Measurements from ENCODE around the gene MAN2A1.

The MAN2A1 gene

GRCh38 chr5:109833946-109834345, 144.2 kb downstream of the MAN2A1 start:
- TF ChIP-seq CTCF (conservative IDR thresholded peaks at IDR 0.05; ENCODE audit: control insufficient read depth, insufficient read depth, low read depth, low read length): no peak
- no peak overlapping the region for H3K4me3 ChIP-seq (ENCODE audit: control insufficient read depth, low read depth, low read length)
- peak; percentile 46 for DNase-seq (ENCODE audit: low read depth)

GRCh38 chr5:109836280-109836679, 146.6 kb downstream of the MAN2A1 start:
- DNase-seq (ENCODE audit: low read depth): no peak
- no peak for TF ChIP-seq CTCF (conservative IDR thresholded peaks at IDR 0.05; ENCODE audit: control insufficient read depth, insufficient read depth, low read depth, low read length)
- H3K4me3 ChIP-seq (ENCODE audit: control insufficient read depth, low read depth, low read length): no peak overlapping the region

- TF ChIP-seq CTCF (conservative IDR thresholded peaks at IDR 0.05; ENCODE audit: control insufficient read depth, insufficient read depth, low read depth, low read length): no peak
- no peak for DNase-seq (ENCODE audit: low read depth)
- no peak overlapping the region for H3K4me3 ChIP-seq (ENCODE audit: control insufficient read depth, low read depth, low read length)
Observed at GRCh38 chr5:109837231-109837861, 147.6 kb downstream of the MAN2A1 start.

GRCh38 chr5:109838157-109838556, 148.4 kb downstream of the MAN2A1 start:
- TF ChIP-seq CTCF (conservative IDR thresholded peaks at IDR 0.05; ENCODE audit: control insufficient read depth, insufficient read depth, low read depth, low read length): no peak
- H3K4me3 ChIP-seq (ENCODE audit: control insufficient read depth, low read depth, low read length): no peak overlapping the region
- no peak for DNase-seq (ENCODE audit: low read depth)

- peak; percentile 31 for DNase-seq (ENCODE audit: low read depth)
- peak; percentile 35 for TF ChIP-seq CTCF (conservative IDR thresholded peaks at IDR 0.05; ENCODE audit: control insufficient read depth, insufficient read depth, low read depth, low read length)
Observed at GRCh38 chr5:109844148-109844547, 154.4 kb downstream of the MAN2A1 start.

GRCh38 chr5:109844695-109845094, 155.0 kb downstream of the MAN2A1 start:
- DNase-seq (ENCODE audit: low read depth): peak; percentile 80
- no peak for TF ChIP-seq CTCF (conservative IDR thresholded peaks at IDR 0.05; ENCODE audit: control insufficient read depth, insufficient read depth, low read depth, low read length)
- H3K4me3 ChIP-seq (ENCODE audit: control insufficient read depth, low read depth, low read length): no peak overlapping the region

More at GRCh38 chr5:109844148-109844547, 154.4 kb downstream of the MAN2A1 start:
- no peak overlapping the region for H3K4me3 ChIP-seq (ENCODE audit: control insufficient read depth, low read depth, low read length)

GRCh38 chr5:109848130-109848529, 158.4 kb downstream of the MAN2A1 start:
- TF ChIP-seq CTCF (conservative IDR thresholded peaks at IDR 0.05; ENCODE audit: control insufficient read depth, insufficient read depth, low read depth, low read length): no peak
- no peak for DNase-seq (ENCODE audit: low read depth)
- no peak overlapping the region for H3K4me3 ChIP-seq (ENCODE audit: control insufficient read depth, low read depth, low read length)
